Stimulated activated CD8-positive, alpha-beta memory T cell treated with anti-CD3 and anti-CD28 coated beads, Interleukin-15, amount 100 ng/mL, for 1 hour (primary cell): Measurements from ENCODE around the gene CMTM8.
A peak's percentile ranks its signal among the peaks of the same experiment; 100 is the strongest.

Experiments
- DNase-seq: peaks from one replicate; pipeline ENCODE4 v3.0.0-alpha.2; 2020; ENCODE audit warnings: low read depth

CMTM8 gene

GRCh38 chr3:32308378-32308777 is 69.9 kb downstream of the CMTM8 start:
- DNase-seq = no peak

GRCh38 chr3:32309654-32310242 is 71.3 kb downstream of the CMTM8 start:
- no peak for DNase-seq

GRCh38 chr3:32310336-32310735 is 71.9 kb downstream of the CMTM8 start:
- DNase-seq = no peak

- no peak for DNase-seq
Observed at GRCh38 chr3:32310918-32311839, 72.7 kb downstream of the CMTM8 start.

- DNase-seq = no peak
Observed at GRCh38 chr3:32312251-32312650, 73.8 kb downstream of the CMTM8 start.

GRCh38 chr3:32313169-32313568 is 74.7 kb downstream of the CMTM8 start:
- no peak for DNase-seq

- DNase-seq = no peak
Observed at GRCh38 chr3:32313723-32314473, 75.4 kb downstream of the CMTM8 start.

- no peak for DNase-seq
Observed at GRCh38 chr3:32315441-32315840, 77.0 kb downstream of the CMTM8 start.

- DNase-seq = no peak
Observed at GRCh38 chr3:32316319-32316718, 77.8 kb downstream of the CMTM8 start.

GRCh38 chr3:32316976-32317375 is 78.5 kb downstream of the CMTM8 start:
- DNase-seq = no peak

GRCh38 chr3:32319607-32320006 is 81.1 kb downstream of the CMTM8 start:
- no peak for DNase-seq

GRCh38 chr3:32320080-32320479 is 81.6 kb downstream of the CMTM8 start:
- no peak for DNase-seq

- DNase-seq = no peak
Observed at GRCh38 chr3:32321095-32321790, 82.8 kb downstream of the CMTM8 start.

- no peak for DNase-seq
Observed at GRCh38 chr3:32322311-32322710, 83.8 kb downstream of the CMTM8 start.

- no peak for DNase-seq
Observed at GRCh38 chr3:32323604-32324003, 85.1 kb downstream of the CMTM8 start.

GRCh38 chr3:32325201-32325600 is 86.7 kb downstream of the CMTM8 start:
- DNase-seq = no peak

GRCh38 chr3:32325927-32326326 is 87.4 kb downstream of the CMTM8 start:
- no peak for DNase-seq

- no peak for DNase-seq
Observed at GRCh38 chr3:32326795-32327194, 88.3 kb downstream of the CMTM8 start.

GRCh38 chr3:32334675-32335074 is 96.2 kb downstream of the CMTM8 start:
- DNase-seq = peak; percentile 18

- no peak for DNase-seq
Observed at GRCh38 chr3:32335365-32336112, 97.1 kb downstream of the CMTM8 start.

GRCh38 chr3:32336113-32336498 is 97.6 kb downstream of the CMTM8 start:
- DNase-seq = no peak

GRCh38 chr3:32337505-32337904 is 99.0 kb downstream of the CMTM8 start:
- no peak for DNase-seq
